WTC11 (cell line): Measurements from ENCODE around the gene PIK3R2.
A peak's percentile ranks its signal among the peaks of the same experiment; 100 is the strongest.

ENCODE experiments used
- FOXK1 ChIP-seq: sonication (generic); formaldehyde crosslinking; IDR thresholded peaks from 2 replicates; pipeline ENCODE4 v1.8.0; 2022; ENCODE audit warnings: mild to moderate bottlenecking, moderate library complexity, missing genetic modification reagents
- NFYB ChIP-seq: sonication (generic); formaldehyde crosslinking; conservative IDR thresholded peaks from 2 replicates; pipeline ENCODE4 v1.8.0; 2022; ENCODE audit warnings: low read depth, missing genetic modification reagents
- OVOL2 ChIP-seq: fragments of 250-450 bp; sonication (Bioruptor Pico); IDR thresholded peaks from 2 replicates; pipeline ENCODE4 v1.9.0; 2021; ENCODE audit warnings: mild to moderate bottlenecking, borderline replicate concordance
- SP1 ChIP-seq: sonication (generic); formaldehyde crosslinking; conservative IDR thresholded peaks from 2 replicates; pipeline ENCODE4 v1.8.1; 2022; ENCODE audit warnings: missing genetic modification reagents
- TCF7 ChIP-seq: sonication (generic); formaldehyde crosslinking; IDR thresholded peaks from 2 replicates; pipeline ENCODE4 v1.8.0; 2022; ENCODE audit warnings: mild to moderate bottlenecking, low read depth, missing genetic modification reagents, moderate library complexity
- USF2 ChIP-seq: sonication (generic); formaldehyde crosslinking; IDR thresholded peaks from 2 replicates; pipeline ENCODE4 v1.8.1; 2023; ENCODE audit warnings: mild to moderate bottlenecking, missing genetic modification reagents, moderate library complexity
- ZNF138 ChIP-seq: sonication (generic); formaldehyde crosslinking; conservative IDR thresholded peaks from 2 replicates; pipeline ENCODE4 v1.8.1; 2022; ENCODE audit warnings: mild to moderate bottlenecking, moderate library complexity, missing genetic modification reagents
- ZNF423 ChIP-seq: fragments of 250-450 bp; sonication (Bioruptor Pico); IDR thresholded peaks from 2 replicates; pipeline ENCODE4 v2.1.2; 2022; ENCODE audit warnings: mild to moderate bottlenecking, moderate library complexity
- TF ChIP-seq, protein P1 (sequence below): fragments of 200-600 bp; IDR thresholded peaks from 2 replicates; pipeline ENCODE4 v1.8.0; 2022; ENCODE audit warnings: antibody characterized with exemption
- TF ChIP-seq, protein P2 (sequence below): sonication (generic); formaldehyde crosslinking; IDR thresholded peaks from 2 replicates; pipeline ENCODE4 v1.8.1; 2022; ENCODE audit warnings: low read depth, missing genetic modification reagents, borderline replicate concordance
- TF ChIP-seq, protein P3 (sequence below): sonication (generic); formaldehyde crosslinking; IDR thresholded peaks from 2 replicates; pipeline ENCODE4 v1.8.1; 2023; ENCODE audit warnings: mild to moderate bottlenecking, missing genetic modification reagents
- TF ChIP-seq, protein P4 (sequence below): sonication (generic); formaldehyde crosslinking; IDR thresholded peaks from 2 replicates; pipeline ENCODE4 v1.8.1; 2023; ENCODE audit warnings: mild to moderate bottlenecking, missing genetic modification reagents, moderate library complexity
- TF ChIP-seq, protein P5 (sequence below): sonication (generic); formaldehyde crosslinking; IDR thresholded peaks from 2 replicates; pipeline ENCODE4 v1.8.0; 2022; ENCODE audit warnings: missing genetic modification reagents

- TF ChIP-seq, protein P1, sequence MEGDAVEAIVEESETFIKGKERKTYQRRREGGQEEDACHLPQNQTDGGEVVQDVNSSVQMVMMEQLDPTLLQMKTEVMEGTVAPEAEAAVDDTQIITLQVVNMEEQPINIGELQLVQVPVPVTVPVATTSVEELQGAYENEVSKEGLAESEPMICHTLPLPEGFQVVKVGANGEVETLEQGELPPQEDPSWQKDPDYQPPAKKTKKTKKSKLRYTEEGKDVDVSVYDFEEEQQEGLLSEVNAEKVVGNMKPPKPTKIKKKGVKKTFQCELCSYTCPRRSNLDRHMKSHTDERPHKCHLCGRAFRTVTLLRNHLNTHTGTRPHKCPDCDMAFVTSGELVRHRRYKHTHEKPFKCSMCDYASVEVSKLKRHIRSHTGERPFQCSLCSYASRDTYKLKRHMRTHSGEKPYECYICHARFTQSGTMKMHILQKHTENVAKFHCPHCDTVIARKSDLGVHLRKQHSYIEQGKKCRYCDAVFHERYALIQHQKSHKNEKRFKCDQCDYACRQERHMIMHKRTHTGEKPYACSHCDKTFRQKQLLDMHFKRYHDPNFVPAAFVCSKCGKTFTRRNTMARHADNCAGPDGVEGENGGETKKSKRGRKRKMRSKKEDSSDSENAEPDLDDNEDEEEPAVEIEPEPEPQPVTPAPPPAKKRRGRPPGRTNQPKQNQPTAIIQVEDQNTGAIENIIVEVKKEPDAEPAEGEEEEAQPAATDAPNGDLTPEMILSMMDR: peak; percentile 63; the same call in 1 of the 2 replicates
- TF ChIP-seq USF2 (CRISPR knock-in tag) (no peak), ZNF138 (no peak), NFYB (CRISPR knock-in tag) (no peak), SP1 (CRISPR knock-in tag) (no peak), OVOL2 (CRISPR knock-in tag) (no peak), TCF7 (CRISPR knock-in tag) (no peak), ZNF423 (CRISPR knock-in tag) (no peak), FOXK1 (CRISPR knock-in tag) (no peak)
- TF ChIP-seq, protein P2, sequence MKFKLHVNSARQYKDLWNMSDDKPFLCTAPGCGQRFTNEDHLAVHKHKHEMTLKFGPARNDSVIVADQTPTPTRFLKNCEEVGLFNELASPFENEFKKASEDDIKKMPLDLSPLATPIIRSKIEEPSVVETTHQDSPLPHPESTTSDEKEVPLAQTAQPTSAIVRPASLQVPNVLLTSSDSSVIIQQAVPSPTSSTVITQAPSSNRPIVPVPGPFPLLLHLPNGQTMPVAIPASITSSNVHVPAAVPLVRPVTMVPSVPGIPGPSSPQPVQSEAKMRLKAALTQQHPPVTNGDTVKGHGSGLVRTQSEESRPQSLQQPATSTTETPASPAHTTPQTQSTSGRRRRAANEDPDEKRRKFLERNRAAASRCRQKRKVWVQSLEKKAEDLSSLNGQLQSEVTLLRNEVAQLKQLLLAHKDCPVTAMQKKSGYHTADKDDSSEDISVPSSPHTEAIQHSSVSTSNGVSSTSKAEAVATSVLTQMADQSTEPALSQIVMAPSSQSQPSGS (CRISPR knock-in tag): no peak
- TF ChIP-seq, protein P3, sequence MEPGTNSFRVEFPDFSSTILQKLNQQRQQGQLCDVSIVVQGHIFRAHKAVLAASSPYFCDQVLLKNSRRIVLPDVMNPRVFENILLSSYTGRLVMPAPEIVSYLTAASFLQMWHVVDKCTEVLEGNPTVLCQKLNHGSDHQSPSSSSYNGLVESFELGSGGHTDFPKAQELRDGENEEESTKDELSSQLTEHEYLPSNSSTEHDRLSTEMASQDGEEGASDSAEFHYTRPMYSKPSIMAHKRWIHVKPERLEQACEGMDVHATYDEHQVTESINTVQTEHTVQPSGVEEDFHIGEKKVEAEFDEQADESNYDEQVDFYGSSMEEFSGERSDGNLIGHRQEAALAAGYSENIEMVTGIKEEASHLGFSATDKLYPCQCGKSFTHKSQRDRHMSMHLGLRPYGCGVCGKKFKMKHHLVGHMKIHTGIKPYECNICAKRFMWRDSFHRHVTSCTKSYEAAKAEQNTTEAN (CRISPR knock-in tag): no peak
- TF ChIP-seq, protein P4, sequence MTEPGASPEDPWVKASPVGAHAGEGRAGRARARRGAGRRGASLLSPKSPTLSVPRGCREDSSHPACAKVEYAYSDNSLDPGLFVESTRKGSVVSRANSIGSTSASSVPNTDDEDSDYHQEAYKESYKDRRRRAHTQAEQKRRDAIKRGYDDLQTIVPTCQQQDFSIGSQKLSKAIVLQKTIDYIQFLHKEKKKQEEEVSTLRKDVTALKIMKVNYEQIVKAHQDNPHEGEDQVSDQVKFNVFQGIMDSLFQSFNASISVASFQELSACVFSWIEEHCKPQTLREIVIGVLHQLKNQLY: no peak
- TF ChIP-seq, protein P5, sequence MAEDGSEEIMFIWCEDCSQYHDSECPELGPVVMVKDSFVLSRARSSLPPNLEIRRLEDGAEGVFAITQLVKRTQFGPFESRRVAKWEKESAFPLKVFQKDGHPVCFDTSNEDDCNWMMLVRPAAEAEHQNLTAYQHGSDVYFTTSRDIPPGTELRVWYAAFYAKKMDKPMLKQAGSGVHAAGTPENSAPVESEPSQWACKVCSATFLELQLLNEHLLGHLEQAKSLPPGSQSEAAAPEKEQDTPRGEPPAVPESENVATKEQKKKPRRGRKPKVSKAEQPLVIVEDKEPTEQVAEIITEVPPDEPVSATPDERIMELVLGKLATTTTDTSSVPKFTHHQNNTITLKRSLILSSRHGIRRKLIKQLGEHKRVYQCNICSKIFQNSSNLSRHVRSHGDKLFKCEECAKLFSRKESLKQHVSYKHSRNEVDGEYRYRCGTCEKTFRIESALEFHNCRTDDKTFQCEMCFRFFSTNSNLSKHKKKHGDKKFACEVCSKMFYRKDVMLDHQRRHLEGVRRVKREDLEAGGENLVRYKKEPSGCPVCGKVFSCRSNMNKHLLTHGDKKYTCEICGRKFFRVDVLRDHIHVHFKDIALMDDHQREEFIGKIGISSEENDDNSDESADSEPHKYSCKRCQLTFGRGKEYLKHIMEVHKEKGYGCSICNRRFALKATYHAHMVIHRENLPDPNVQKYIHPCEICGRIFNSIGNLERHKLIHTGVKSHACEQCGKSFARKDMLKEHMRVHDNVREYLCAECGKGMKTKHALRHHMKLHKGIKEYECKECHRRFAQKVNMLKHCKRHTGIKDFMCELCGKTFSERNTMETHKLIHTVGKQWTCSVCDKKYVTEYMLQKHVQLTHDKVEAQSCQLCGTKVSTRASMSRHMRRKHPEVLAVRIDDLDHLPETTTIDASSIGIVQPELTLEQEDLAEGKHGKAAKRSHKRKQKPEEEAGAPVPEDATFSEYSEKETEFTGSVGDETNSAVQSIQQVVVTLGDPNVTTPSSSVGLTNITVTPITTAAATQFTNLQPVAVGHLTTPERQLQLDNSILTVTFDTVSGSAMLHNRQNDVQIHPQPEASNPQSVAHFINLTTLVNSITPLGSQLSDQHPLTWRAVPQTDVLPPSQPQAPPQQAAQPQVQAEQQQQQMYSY (CRISPR knock-in tag): no peak
These were observed 39.9 kb upstream of the PIK3R2 start for GRCh38 chr19:18112989-18113478.
